HCEC 1CT (cell line): Measurements from ENCODE around the gene TTLL3.
A peak's percentile ranks its signal among the peaks of the same experiment; 100 is the strongest.
"Not testable (repeated sequence)": the region's sequence is repeated elsewhere in the genome, so short reads cannot be mapped to it uniquely, and the experiment has no call there.

ENCODE experiments used
- DNase-seq: peaks from one replicate; pipeline ENCODE4 v3.0.0-alpha.2; 2017

The TTLL3 gene, protein sequence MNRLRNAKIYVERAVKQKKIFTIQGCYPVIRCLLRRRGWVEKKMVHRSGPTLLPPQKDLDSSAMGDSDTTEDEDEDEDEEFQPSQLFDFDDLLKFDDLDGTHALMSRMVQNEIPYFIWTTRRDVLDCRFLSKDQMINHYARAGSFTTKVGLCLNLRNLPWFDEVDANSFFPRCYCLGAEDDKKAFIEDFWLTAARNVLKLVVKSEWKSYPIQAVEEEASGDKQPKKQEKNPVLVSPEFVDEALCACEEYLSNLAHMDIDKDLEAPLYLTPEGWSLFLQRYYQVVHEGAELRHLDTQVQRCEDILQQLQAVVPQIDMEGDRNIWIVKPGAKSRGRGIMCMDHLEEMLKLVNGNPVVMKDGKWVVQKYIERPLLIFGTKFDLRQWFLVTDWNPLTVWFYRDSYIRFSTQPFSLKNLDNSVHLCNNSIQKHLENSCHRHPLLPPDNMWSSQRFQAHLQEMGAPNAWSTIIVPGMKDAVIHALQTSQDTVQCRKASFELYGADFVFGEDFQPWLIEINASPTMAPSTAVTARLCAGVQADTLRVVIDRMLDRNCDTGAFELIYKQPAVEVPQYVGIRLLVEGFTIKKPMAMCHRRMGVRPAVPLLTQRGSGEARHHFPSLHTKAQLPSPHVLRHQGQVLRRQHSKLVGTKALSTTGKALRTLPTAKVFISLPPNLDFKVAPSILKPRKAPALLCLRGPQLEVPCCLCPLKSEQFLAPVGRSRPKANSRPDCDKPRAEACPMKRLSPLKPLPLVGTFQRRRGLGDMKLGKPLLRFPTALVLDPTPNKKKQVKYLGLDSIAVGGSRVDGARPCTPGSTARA

DNA sequence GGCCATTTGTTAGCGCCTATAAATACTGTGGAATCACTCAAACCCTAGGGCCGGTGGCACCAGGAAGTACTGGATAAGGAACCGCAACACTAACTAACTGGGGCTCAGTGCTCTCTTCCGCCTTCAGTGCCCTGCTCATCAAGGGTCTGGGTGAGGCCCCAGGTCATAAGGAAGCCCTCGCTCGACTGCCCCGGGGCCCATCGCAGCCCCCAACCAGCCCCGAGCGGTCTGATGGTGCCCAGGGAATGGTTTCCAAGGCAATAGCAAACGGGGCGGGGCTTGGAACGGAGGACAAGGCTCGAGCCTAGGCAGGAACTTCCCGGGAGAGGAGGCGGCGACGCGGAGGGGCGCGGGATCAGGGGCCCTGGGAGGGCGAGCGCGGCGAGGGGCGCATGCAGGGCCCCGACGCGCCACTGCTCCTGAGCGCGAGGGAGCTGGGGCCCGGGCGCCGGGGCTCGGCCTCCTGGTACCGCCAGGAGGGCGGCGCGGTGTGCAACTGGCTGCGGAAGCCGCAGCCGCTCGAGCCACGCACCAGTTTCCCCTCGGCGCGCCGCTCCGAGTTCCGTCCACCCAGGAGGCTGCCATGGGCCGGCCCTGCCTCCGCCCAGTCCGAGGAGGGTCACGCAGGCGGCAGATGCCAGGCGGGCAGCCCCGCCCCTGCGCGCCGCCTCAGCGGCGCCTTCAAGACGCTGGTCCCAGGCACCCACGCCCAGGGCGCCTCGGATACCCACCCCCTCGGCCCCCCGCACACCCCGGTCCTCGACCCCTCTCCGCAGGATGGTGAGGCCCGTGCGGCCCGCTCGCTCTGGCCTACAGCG lies at the start of gene TTLL3:
TTLL3 (plus strand) TSS at position 648 of the 818 bp plus-strand sequence. CDS start 400 bp downstream, outside the sequence.
- peak; percentile 49 for DNase-seq

DNA sequence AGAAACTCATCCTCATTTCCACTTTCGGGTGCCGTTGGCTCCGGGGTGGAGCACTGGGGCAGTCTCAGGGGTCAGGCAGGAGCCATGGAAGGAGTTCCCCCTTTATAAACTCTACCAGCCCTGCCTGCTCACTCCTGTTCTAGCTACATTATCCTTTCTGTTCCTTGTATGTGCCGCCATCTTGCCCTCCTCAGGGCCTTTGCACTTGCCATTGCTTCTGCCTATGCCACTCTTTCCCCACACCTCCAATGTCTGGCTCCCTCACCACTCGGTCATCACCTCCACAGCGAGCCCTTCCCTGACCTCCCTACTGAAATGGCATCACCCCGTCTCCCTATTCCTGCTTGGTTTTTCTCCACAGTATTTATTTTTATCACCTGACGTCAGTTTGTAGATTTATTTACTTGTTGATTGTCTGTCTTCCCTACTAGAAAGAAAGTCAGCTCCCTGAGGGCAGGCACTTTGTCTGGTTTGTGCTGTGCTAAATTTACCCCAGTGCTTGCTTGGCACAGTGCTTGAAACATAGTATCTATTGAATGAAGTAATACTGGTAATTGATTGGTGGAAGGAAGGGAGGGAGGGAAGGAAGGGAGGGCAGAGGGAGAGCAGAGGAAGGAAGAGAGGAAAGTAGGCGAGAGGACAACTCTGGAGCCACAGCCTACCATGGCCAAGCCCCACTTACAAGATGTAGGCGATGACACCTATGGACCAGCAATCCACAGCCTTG lies 49.1 kb upstream of the TTLL3 start:
- no peak for DNase-seq

DNA sequence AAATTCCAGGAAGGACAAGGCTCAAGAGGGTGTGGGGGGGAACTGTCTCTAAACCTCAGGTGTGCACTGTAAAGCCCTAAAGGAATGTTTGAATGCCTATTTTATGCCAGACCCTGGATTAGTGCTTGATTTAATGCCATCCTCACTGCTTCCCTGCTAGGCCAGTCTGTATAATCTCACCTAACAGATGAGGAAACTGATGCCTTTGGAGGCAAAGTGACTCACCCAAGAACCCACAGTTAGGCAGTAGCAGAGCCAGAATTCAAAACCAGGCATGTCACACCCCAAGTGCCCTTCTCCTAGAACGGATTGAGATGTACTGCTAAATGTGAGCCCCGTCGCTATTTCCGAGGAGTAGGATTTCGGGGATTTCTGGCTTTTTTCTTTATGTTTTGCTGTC lies 48.1 kb upstream of the TTLL3 start:
- DNase-seq = no peak

DNA sequence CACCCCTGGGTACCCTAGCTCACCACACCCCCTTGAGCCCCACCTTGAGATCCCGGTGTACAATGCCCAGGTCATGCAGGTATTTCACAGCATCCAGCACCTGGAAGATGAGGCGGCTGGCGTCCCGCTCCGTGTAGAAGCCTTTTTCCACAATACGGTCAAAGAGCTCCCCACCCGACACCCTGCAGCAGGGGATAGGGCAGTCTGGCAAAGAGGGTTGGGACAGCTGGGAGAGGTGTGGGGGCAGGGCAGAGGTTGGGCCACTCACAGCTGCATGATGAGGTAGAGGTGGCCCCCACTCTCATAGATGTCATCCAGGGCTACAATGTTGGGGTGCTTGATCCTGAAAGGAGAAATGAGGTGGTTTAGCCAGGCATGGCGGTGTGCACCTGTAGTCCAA lies 47.2 kb upstream of the TTLL3 start:
- no peak for DNase-seq

DNA sequence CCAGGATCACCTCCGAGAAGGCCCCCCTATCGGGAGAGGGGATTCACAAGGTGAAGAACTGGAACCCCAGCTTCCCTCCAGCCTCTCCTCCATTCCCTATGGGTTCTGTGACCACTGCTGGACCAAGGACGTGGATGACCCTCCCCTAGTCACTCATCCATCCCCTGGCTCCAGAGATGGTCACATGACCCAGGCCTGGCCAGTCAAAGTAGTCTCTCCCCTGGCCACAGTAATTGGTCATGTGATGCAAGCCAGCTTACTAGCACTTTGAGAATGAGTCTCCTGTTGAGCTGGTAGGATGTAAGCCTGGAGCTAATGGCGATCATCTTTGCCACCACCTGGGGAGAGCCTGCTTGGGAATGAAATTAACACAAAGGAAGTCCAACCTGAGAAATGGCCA lies 44.2 kb upstream of the TTLL3 start:
- no peak for DNase-seq

DNA sequence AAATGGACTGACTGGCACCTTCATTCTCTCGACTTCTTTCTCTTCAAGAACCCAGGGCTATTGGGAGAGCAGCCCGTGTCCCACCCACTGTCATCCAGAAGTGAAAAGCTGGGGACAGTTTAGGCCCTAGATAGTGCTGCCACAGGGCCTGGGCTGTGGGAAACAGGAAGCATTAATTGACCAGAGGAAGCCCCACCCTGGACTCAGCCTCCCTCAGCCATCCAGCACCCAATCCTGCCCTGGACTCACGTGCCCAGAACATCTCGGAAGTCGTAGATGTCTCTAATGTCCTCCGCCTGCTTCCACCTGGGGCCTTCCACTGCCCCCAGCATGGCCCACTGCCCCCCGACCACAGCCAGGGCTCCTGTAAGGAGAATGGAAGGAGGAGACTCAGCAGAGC lies 42.6 kb upstream of the TTLL3 start:
- no peak for DNase-seq

DNA sequence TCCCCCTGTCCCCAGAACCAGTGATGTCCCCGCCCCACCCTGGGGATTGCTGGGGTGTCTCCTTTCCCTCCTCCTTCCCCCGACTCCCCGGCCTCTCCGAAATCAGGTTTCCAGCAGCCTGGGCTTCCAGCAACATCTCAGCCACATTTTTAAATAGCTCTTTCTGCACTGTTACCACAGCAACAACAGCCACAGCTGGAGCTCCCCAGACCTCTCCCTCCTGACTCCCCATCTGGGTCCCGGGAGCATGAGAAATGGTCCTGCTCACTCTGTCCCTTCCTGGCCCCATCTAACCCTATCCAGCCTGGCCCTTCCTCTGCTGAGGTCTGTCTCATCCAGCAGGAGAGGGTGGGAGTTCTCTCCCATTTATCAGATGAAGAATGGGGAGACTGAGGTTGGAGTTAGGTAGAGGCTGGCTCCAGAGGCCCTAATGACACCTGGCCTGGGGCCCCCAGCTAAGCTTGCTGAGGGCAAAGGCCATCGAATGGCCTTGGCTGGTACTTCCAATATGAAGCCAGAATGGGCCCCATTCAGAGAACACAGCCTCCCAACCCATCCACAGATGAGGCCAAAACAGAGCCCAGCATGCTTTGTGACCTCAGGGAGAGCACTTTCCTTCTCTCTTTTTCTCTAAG lies 41.8 kb upstream of the TTLL3 start:
- no peak for DNase-seq

DNA sequence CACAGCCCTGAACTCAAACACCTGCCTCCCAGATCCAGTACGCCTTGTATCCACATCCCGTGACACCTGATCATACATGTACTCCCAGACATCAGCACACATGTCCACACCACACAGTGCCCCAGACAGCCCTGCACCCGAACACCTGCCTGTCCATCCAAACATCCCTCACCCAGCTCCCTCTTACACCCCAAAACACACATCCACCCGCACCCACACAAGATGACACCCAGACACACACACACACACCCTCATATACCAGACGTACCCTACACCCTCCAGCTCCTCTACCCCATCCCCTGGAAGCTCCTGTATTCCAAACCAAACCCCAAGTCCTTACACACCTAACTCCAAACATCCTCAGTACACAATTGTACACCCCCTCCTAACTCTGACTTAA lies 41.0 kb upstream of the TTLL3 start:
- no peak for DNase-seq

DNA sequence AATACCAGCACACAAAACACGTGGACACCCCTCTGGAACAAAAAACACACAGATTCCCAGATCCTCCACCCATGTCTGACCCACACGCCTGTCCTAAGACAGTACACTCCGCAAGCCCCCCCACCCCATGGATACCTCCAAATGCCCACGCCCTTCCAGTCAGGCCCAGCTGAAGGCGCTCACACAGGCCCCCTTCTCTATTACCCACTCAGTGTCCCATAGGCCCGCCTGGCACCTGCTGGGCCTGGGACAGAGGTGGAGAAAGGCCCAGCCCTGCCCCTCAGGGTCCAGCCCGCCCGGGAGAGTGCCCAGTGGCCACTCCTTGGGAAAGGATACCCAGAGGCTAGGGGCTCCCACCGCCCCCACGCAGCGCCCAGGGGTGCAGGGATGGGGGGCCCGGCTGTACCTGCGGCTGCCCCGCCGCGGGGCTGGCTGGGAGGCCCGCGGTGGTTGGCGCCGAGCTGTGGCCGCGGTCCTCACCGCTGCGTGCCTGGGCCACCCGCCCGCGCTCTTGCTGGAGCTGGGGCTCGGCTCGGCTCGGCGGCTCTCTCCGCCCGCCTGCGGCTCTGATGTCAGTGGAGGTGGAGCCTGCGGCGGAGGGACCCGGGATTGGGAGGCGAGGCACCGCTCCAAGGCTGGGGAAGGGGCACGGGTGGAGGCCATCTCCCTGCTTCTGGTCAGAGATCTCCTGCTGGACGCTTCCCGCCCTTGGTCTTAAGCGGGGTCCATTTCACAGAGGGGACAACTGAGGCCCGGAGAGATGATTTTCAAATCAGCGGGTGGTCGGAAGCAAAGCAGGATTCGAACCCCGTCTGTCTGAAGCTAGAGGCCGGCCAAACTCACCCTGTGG lies 40.4 kb upstream of the TTLL3 start, which contains the start of gene CAMK1:
CAMK1 (minus strand) TSS at position 522 of the 850 bp plus-strand sequence. CDS start 2,198 bp downstream, outside the sequence.
- peak; percentile 56 for DNase-seq

DNA sequence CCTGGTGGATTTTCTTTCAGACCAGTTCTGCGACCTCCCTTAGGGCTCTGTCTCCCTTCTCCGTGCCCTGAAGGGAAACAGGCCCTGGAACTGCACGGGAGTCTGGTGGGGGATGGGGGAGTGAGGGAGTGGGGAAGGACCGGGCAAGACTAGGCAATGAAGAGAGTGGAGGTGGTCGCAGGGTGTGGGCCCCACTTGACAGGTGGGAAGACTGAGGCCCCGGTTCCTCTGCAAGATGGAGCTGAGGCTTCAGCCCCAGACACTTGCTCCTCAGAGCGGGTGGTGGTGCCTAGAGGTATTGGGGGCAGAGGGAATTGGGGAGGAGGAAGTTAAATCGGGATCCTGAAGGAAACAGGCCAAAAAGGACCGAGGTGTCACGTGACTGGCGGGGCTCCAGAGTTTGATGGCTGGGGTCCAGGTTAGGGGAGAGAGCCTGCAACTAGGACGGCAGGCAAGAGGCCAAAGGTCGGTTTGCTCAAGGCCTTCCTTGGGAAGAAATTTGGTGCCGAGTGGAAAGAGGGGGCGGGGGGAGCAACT lies 39.7 kb upstream of the TTLL3 start:
- peak; percentile 20 for DNase-seq

DNA sequence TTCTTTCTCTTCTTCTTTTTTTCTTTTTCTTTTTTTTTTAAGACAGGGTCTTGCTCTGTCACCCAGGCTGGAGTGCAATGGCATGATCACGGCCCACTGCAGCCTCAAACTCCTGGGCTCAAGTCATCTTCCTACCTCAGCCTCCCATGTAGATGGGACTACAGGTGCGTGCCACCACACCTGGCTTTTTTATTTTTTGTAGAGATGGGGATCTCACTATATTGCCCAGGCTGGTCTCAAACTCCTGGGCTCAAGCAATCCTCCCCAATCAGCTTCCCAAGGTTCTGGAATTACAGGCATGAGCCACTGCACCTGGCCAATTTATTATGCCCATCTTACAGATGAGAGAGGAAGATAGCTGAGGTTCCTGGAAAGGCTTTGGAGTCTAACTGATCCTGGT lies 39.1 kb upstream of the TTLL3 start:
- not testable (repeated sequence) for DNase-seq

DNA sequence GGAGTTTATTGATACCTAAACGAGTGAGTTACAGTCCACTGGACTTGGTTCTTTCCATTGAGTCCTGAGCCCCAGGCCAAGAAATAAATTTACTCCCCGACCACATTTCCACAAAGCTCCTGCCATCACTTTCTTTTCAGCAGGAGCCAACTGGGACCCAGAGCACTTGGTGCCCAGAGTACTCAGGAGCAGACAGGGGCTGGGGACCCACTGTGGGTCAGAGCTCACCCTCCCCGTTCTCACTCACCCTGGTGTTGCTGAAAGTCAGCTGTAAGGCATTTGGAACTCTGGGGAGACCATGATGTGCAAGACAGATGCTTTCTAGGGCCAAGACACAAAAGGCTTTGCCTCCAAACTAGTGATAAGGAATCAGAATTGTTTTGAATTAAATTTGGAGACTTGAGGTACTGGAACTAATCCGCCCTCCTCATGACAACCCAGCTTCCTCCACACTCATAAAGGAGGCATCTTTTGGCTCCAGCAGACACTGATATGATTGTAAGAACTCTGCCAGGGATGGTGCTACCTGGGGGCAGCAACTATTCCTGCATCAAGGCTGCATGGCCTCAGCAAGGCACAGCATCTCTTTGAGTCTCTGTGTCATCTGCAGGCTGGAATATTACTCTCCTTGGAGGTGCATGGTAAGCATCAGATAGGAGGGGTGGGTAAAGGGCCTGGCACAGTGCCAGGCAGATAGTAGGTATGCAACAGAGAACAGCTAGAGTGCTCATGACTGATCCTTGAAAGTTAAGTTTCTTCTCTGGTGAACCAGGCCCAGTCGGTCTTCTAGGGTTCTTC lies 33.0 kb upstream of the TTLL3 start:
- DNase-seq = no peak

DNA sequence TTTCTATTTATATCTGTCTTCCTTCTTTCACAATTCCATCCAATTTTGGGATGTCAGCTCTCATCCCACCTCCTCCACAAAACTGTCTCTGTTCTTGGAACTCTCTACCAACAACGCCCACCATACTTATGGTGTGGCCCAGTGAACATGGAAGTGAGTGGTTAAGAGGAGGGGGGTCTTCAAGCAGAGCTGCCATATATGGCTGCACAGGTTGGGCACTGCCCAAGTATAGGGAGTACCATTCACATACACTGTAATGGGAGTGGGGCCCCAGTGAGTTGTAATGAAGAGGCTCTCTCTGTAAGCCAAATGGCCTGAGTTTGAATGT lies 32.4 kb upstream of the TTLL3 start:
- no peak for DNase-seq

DNA sequence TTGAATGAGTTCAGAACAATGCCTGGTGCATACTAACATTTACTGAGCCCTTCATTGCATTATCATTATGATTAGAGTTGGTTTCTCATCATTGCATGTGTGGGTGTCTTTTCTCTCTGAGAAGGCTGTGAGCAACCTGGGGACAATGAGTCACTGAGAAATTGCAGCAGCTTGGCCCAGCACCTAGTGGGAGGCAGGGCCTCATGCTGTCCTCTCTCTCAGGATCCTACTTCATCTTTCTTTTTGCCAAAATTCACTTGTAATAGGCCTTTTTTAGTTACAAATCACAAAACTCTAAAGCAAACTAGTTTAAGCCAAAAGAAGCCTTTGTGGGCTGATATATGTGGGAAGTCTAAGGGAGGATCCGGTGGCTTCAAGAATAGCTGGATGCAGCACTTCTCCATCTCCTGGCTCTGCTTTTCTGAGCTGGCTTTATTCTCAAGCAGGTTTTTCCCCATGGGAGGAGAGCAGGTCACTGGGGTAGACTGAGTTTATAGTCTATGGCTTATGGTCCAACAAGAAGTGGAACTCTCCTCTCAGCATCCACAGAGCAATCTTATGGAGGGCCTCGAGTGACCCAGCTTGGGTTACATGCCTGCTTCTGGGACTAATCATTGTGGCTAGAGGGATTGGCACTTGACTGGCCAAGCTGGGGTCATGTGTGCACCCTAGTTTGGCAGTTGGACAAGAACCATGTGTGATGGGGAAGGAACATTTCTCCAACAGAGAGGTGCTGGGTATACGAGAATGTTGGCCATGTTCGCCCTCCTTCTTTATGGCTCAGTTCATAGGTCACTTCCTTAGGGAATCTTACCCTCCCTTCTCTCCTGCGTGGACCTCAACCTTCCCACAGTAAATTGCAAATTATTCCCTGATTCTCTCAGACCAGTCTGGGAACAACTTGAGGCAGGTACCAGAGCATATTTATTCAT lies 31.7 kb upstream of the TTLL3 start:
- DNase-seq = peak; percentile 55

DNA sequence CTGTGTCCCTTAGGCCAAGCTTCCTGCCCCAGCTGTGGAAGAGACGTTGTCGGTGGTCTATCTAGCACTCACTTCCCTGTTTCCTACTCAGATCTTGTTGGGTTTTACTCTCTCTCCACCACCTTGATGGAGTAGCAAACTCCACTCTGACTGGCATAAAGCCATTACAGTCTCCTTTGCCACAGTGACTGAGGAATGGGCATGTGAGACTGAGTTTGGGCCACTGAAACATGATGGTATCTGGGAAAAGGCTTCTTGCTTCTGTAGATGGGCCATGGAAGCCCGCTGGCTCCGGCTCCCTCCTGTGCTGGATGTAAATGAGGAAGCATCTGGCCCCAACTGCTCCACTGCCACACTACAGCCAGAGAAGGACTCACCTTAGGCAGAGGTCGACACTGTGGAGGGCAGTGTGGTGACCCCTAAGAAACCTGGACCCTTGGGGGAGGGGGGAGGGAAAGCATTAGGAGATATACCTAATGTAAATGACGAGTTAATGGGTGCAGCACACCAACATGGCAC lies 30.9 kb upstream of the TTLL3 start:
- no peak for DNase-seq

DNA sequence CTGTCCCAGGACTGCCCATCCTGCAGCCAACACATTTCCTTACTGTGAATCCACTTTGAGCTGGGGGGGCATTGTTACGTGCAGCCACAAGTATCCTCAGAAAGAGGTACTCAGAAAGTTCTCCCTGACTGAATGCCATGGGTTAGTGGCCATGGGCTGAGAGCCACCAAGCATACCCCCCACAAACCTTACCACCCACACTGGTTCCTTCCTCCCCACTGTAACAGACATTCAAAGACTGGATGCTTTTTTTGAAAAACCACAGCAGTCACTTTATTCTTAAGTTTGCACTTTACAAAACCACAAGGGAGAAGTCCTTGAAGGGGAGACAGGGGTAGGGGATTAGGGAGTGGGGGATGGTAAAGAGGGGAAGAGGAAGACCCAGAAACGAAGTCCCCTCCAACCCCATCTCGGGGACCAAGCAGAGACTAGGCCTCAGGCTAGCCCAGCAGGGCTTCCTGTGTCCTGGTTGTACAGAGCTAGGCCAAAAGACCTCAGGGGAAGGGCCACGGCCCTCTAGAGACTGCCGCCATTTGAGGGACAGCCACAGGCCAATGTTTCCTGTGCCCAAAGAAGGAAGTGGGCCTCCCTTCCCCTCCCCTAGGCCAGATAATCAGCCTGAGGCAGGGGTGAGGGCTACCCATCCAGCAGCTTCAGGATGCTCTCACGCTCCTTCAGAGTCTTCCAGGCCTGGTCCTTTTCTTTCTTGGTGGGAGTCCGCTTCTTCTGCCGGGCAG lies 30.2 kb upstream of the TTLL3 start:
- DNase-seq = no peak

DNA sequence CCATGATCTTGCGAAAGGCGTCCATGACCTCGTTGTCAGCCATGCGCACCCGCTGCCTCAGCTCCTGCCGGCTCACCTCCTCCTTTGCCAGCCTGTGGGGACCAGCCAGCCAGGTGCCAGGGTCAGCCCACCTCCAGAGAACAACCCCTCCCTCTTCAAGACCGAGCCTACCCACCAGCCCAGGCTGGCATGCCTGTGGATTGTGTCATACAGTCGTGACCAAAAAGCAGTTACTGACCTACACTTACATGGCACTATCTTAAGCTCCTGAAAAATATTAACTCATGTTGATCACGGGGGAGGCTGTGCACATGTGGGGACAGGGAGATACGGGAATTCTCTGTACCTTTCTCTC lies 29.6 kb upstream of the TTLL3 start:
- DNase-seq = no peak

DNA sequence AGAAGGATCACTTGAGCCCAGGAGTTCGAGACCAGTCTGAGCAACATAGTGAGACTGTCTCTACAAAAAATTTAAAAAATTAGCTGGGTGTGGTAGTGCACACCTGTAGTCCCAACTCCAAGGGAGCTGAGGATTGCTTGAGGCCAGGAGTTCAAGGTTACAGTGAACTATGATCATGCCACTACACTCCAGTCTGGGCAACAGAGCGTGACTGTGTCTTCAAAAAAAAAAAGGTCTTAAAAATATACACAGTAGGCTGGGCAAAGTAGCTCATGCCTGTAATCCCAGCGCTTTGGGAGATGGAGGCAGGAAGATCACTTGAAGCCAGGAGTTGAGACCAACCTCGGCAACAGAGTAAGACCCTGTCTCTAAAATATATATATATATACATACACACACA lies 29.2 kb upstream of the TTLL3 start:
- DNase-seq = no peak
